ENCODE data around the gene FRMPD1.

GRCh38 chr9:37747271-37747753 lies 96.6 kb downstream of the FRMPD1 start:
- peak; percentile 85 to 95 (median 94) for TF ChIP-seq CTCF (IDR thresholded peaks at IDR 0.05)
- TF ChIP-seq POLR2A (IDR thresholded peaks at IDR 0.05), result no peak

All from right lobe of liver (tissue), 4 donors.